Sciatic nerve (tissue), 2 donors: Measurements from ENCODE around the gene DEFB119. TPM values are rescaled to one million over a fixed set of nuclear protein-coding genes. Genes with fewer than 3 reads are reported as not detected.
"Not testable (repeated sequence)": the region's sequence is repeated elsewhere in the genome, so short reads cannot be mapped to it uniquely, and the experiment has no call there.

Experiments used
- ATAC-seq: fragments of 200-7000 bp; cut with Tn5 transposase; one replicate; pipeline ENCODE4 v1.9.1; 2020; ENCODE audit warnings: mild to moderate bottlenecking, moderate library complexity
- DNase-seq: peaks from one replicate; pipeline ENCODE4 v3.0.0-alpha.2; 2020; ENCODE audit warnings: low spot score
- intact Hi-C: fragments of 100-400 bp; cut with DNase I; formaldehyde crosslinking; loops from one replicate; pipeline ENCODE4 v1.14.2; 2022
- total RNA-seq: library from RNA; stranded (reverse); fragmentation: NEBNext Ultra II Directional; extraction: Animal tissue kit (Norgen Biotek cat#: 25700); gene quantifications from one replicate; pipeline ENCODE4 v1.2.1, GENCODE V29; 2021
- donor health status: DM: no; HTN: no; CAD: no.
- donor health status: DM: no; HTN: no; CAD: no.

DEFB119 gene
- not detected for total RNA-seq

GRCh38 chr20:31390490-31390889 lies at the start of gene DEFB119:
TSS of gene DEFB119 (minus strand) at chr20:31390590. CDS start at chr20:31390483, 107 bp downstream.
- intact Hi-C loops: no loop called here
- DNase-seq: no peak
- no peak for ATAC-seq

- DNase-seq (no peak), ATAC-seq (no peak)
- intact Hi-C loops: no loop called here
Observed at GRCh38 chr20:31430568-31431115, 40.3 kb upstream of the DEFB119 start.

GRCh38 chr20:31427576-31427975 lies 37.2 kb upstream of the DEFB119 start:
- DNase-seq, intact Hi-C loops, ATAC-seq: not testable (repeated sequence)

GRCh38 chr20:31426891-31427551 lies 36.6 kb upstream of the DEFB119 start:
- DNase-seq, ATAC-seq, intact Hi-C loops: not testable (repeated sequence)

GRCh38 chr20:31425797-31426196 lies 35.4 kb upstream of the DEFB119 start:
- DNase-seq: no peak
- intact Hi-C loops: no loop called here
- no peak for ATAC-seq

GRCh38 chr20:31418307-31418706 lies 27.9 kb upstream of the DEFB119 start:
- intact Hi-C loops: no loop called here
- ATAC-seq: no peak
- DNase-seq: no peak

GRCh38 chr20:31415653-31416052 lies 25.3 kb upstream of the DEFB119 start:
- DNase-seq (no peak), ATAC-seq (no peak)
- intact Hi-C loops: no loop called here

- DNase-seq (no peak), ATAC-seq (no peak)
- intact Hi-C loops: no loop called here
Observed at GRCh38 chr20:31414381-31414780, 24.0 kb upstream of the DEFB119 start.

- intact Hi-C loops: no loop called here
- ATAC-seq (no peak), DNase-seq (no peak)
Observed at GRCh38 chr20:31410011-31410410, 19.6 kb upstream of the DEFB119 start.

- DNase-seq (no peak), ATAC-seq (no peak)
- intact Hi-C loops: no loop called here
Observed at GRCh38 chr20:31406115-31406514, 15.7 kb upstream of the DEFB119 start, which contains the start of gene DEFB121. TSS of gene DEFB121 (minus strand) at chr20:31406215. CDS start at chr20:31406152, 63 bp downstream.

GRCh38 chr20:31403886-31404285 lies 13.5 kb upstream of the DEFB119 start:
- intact Hi-C loops: no loop called here
- DNase-seq (no peak), ATAC-seq (no peak)

- ATAC-seq (no peak), DNase-seq (no peak)
- intact Hi-C loops: no loop called here
Observed at GRCh38 chr20:31394900-31395299, 4.5 kb upstream of the DEFB119 start.

GRCh38 chr20:31392836-31393235 lies 2.4 kb upstream of the DEFB119 start:
- intact Hi-C loops: no loop called here
- no peak for DNase-seq
- no peak for ATAC-seq

- no peak for ATAC-seq
- intact Hi-C loops: no loop called here
- no peak for DNase-seq
Observed at GRCh38 chr20:31374346-31374745, 16.0 kb downstream of the DEFB119 start.

GRCh38 chr20:31368301-31368700 lies 22.1 kb downstream of the DEFB119 start, which contains the start of gene DEFB118:
TSS of gene DEFB118 (plus strand) at chr20:31368601. CDS start at chr20:31368651, 50 bp downstream.
- intact Hi-C loops: no loop called here
- ATAC-seq (no peak), DNase-seq (no peak)

- ATAC-seq, intact Hi-C loops, DNase-seq: not testable (repeated sequence)
Observed at GRCh38 chr20:31364272-31364671, 26.1 kb downstream of the DEFB119 start.

GRCh38 chr20:31363295-31363694 lies 27.1 kb downstream of the DEFB119 start:
- DNase-seq (no peak), ATAC-seq (no peak)
- intact Hi-C loops: no loop called here

- DNase-seq (no peak), ATAC-seq (no peak)
- intact Hi-C loops: no loop called here
Observed at GRCh38 chr20:31355981-31356380, 34.4 kb downstream of the DEFB119 start.

GRCh38 chr20:31341470-31341869 lies 48.9 kb downstream of the DEFB119 start:
- ATAC-seq: no peak
- no peak for DNase-seq
- intact Hi-C loops: no loop called here

GRCh38 chr20:31330893-31331292 lies 59.5 kb downstream of the DEFB119 start:
- intact Hi-C loops: no loop called here
- DNase-seq: no peak
- no peak for ATAC-seq
